ENCODE data around the gene AQP12B.

The AQP12B gene

GRCh38 chr2:240638512-240639160 is 44.0 kb downstream of the AQP12B start:
- H3K27ac ChIP-seq = no peak overlapping the region
- no peak for TF ChIP-seq CTCF (conservative IDR thresholded peaks at IDR 0.05)
- no peak for TF ChIP-seq ZFX (IDR thresholded peaks at IDR 0.05)

DNA sequence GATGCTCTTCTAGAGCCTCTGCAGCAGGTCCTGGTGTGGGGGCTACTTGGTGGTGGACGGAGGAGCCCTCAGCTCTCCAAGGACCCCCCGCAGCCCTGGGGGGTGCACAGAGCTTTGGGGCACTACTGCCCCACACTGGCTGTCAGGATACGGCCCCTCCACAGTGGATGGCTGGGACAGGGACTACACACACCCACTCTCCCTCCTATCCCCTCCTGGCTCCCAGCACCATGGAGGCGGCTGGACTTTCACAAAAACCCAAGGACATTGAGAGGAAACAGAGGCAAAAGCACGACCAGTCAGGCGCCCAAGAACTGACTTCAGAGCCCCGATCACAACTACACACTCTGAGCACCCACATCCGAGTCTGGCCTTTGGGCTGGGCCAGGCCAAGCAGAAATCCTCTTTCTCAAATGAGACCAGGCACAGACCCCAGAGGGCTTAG is 44.8 kb downstream of the AQP12B start:
- TF ChIP-seq ZFX (IDR thresholded peaks at IDR 0.05) = no peak
- no peak for TF ChIP-seq CTCF (conservative IDR thresholded peaks at IDR 0.05)

GRCh38 chr2:240637116-240637900 is 45.4 kb downstream of the AQP12B start:
- TF ChIP-seq ZFX (IDR thresholded peaks at IDR 0.05) (no peak), CTCF (conservative IDR thresholded peaks at IDR 0.05) (no peak)
- H3K27ac ChIP-seq = no peak overlapping the region

More for the DNA sequence above, 44.8 kb downstream of the AQP12B start:
- H3K27ac ChIP-seq = no peak overlapping the region

DNA sequence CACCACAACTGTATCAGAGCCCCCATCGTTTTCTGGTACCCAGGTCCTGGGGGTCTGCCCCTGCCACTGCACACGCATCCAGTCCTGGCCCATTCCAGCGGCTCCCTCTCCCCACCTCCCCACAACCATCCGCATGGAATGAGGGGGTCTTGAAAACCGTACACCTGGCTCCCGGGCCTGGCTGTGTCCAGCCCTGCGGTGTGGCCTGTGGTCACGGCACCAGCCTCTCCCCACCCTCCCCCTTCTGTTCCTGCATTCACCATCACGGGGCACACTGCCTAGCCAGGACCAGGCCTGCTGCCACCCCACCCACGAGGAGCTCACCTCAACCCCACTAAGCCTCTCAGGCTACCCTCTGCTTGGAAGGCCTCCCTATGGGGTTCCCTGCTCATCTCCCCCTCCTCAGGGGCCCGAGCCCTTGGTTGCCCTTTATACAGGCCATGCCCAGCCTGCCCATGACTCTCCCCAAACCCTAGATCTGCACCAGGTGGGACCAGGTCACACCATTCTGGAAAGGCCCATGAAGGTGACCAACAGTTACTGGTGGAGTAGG is 46.0 kb downstream of the AQP12B start:
- no peak for TF ChIP-seq ZFX (IDR thresholded peaks at IDR 0.05)
- no peak for TF ChIP-seq CTCF (conservative IDR thresholded peaks at IDR 0.05)
- no peak overlapping the region for H3K27ac ChIP-seq

GRCh38 chr2:240635998-240636547 is 46.6 kb downstream of the AQP12B start:
- TF ChIP-seq CTCF (conservative IDR thresholded peaks at IDR 0.05) = no peak
- no peak for TF ChIP-seq ZFX (IDR thresholded peaks at IDR 0.05)
- H3K27ac ChIP-seq = no peak overlapping the region

- TF ChIP-seq CTCF (conservative IDR thresholded peaks at IDR 0.05) = no peak
- TF ChIP-seq ZFX (IDR thresholded peaks at IDR 0.05) = no peak
- H3K27ac ChIP-seq = no peak overlapping the region
Measured at GRCh38 chr2:240635121-240635997, 47.3 kb downstream of the AQP12B start.
